ENCODE measurements around the gene ELN. TPM values are rescaled to one million over a fixed set of nuclear protein-coding genes. Genes with fewer than 3 reads are reported as not detected.

Gene ELN
- total RNA-seq, 2 donors from 2014 or later, result 1,484 to 3,836 TPM

DNA sequence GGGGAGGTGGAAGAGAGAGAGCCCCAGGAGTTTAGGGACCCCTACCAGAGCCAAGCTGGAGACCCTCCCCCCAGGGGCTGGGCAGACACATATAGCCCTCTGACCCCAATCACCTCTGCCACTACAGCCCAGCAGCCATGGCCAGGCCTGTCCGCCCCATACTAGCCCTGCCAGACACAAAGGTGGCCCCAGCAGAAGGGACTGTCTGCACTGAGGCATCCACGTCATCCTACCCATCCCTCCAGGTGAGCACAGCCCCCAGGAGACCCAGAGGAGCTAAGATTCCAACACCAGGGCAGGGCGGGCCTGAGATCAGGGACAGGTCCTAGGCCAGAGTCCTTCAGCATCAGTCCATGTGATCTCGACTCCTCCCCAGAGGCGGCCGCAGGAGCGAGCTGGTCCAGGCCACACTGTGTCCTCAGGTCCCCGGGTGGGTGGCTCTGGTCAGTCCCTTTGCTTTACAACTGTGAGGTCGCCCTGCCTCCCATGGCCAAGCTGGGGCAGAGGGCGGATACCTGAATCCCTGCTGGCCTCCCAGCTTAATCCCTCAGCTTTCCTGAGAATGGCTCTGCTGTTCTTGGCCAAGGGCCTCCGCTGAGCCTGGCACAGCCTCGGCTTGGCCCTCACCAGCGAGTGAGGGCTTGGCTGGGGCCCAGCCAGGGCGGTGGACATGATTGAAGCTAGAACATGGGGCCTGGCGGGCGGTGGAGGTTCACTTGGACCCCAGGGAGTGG lies 14.3 kb upstream of the ELN start:
- Histone ChIP-seq H3K27ac (peak overlapping the region; percentile 95 to 96), H3K36me3 (no peaks in the 10 kb centered on the region), H3K4me1 (ENCODE audit: control insufficient read depth in 1 of 2, low read depth in 2 of 2) (peaks cover 32 to 74% of the 10 kb centered on the region in 2 donors), H3K27me3 (replicated peaks; ENCODE audit: insufficient read depth) (no peaks in the 10 kb centered on the region), H3K4me3 (no peak overlapping the region), H3K9me3 (no peaks in the 10 kb centered on the region)
- TF ChIP-seq, protein P1, sequence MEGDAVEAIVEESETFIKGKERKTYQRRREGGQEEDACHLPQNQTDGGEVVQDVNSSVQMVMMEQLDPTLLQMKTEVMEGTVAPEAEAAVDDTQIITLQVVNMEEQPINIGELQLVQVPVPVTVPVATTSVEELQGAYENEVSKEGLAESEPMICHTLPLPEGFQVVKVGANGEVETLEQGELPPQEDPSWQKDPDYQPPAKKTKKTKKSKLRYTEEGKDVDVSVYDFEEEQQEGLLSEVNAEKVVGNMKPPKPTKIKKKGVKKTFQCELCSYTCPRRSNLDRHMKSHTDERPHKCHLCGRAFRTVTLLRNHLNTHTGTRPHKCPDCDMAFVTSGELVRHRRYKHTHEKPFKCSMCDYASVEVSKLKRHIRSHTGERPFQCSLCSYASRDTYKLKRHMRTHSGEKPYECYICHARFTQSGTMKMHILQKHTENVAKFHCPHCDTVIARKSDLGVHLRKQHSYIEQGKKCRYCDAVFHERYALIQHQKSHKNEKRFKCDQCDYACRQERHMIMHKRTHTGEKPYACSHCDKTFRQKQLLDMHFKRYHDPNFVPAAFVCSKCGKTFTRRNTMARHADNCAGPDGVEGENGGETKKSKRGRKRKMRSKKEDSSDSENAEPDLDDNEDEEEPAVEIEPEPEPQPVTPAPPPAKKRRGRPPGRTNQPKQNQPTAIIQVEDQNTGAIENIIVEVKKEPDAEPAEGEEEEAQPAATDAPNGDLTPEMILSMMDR (IDR thresholded peaks at IDR 0.05), result no peak
- DNase-seq (ENCODE audit: low spot score) (peak; percentile 73), ATAC-seq (ENCODE audit: insufficient number of reproducible peaks, low FRiP score, low read depth) (peak; percentile 42)

DNA sequence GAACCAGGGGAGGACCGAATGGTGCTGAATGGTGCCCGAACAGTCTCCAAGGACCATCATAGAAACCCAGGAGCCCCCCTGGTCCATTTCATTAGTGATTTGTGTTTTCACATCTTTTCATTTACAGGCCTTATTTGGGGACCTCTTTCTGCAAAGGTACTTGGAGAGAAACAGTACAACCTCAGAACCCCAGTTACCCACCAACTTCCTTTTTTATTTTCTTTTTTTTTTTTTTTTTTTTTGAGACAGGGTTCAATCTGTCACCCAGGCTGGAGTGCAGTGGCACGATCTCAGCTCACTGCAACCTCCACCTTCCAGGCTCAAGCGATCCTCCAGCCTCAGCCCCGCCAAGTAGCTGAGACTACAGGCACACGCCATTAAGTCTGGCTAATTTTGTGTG lies 13.0 kb upstream of the ELN start:
- TF ChIP-seq, protein P1 (IDR thresholded peaks at IDR 0.05), result no peak
- ATAC-seq (ENCODE audit: insufficient number of reproducible peaks, low FRiP score, low read depth) (no peak), DNase-seq (ENCODE audit: low spot score) (no peak)
- peak overlapping the region; percentile 95 to 96 for H3K27ac ChIP-seq
- no peaks in the 10 kb centered on the region for H3K27me3 ChIP-seq (replicated peaks; ENCODE audit: insufficient read depth)
- peaks cover 30 to 65% of the 10 kb centered on the region in 2 donors for H3K4me1 ChIP-seq (ENCODE audit: control insufficient read depth in 1 of 2, low read depth in 2 of 2)
- H3K4me3 ChIP-seq, result no peak overlapping the region
- H3K36me3 ChIP-seq, result no peaks in the 10 kb centered on the region
- H3K9me3 ChIP-seq, result no peaks in the 10 kb centered on the region

DNA sequence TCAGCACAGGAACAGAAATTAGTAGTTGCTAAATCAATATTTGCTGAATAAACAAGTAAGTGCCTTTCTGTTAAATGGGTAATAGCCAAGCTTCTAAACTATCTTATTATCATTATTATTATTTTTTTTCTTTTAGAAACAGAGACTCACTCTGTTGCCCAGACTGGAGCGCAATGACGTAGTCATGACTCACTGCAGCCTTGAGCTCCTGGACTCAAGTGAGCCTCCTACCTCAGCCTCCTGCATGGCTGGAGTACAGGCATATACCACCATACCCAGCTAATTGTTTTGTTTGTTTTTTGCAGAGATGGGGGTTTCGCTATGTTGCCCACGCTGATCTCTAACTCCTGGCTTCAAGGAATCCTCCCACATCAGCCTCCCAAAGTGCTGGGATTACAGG lies 12.3 kb upstream of the ELN start:
- Histone ChIP-seq H3K4me3 (no peak overlapping the region), H3K27me3 (replicated peaks; ENCODE audit: insufficient read depth) (no peaks in the 10 kb centered on the region), H3K9me3 (no peaks in the 10 kb centered on the region), H3K27ac (peak overlapping the region; percentile 95 to 96), H3K36me3 (no peaks in the 10 kb centered on the region), H3K4me1 (ENCODE audit: control insufficient read depth in 1 of 2, low read depth in 2 of 2) (peaks cover 24 to 64% of the 10 kb centered on the region in 2 donors)
- TF ChIP-seq, protein P1 (IDR thresholded peaks at IDR 0.05), result no peak
- ATAC-seq (ENCODE audit: insufficient number of reproducible peaks, low FRiP score, low read depth) (no peak), DNase-seq (ENCODE audit: low spot score) (no peak)

DNA sequence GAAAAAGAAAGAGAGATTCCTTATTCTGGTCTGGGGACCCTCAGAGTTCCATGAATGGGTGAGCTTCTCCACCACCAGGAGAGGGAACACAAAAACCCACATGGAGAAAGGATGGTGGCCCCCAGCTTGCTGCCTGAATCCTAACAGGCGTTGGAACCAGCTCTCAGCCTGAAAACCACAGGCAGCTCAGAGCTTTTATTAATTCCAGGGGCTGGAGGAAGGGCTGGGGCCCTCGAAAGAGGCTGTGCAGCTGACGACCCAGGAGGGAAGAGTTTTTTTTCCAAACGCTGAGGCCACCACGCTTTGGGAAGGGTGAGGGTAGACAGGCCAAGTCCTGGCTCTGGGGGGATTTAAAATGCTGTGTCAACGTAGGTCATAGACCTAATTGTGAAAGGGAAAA lies 10.8 kb upstream of the ELN start:
- DNase-seq (ENCODE audit: low spot score) (no peak), ATAC-seq (ENCODE audit: insufficient number of reproducible peaks, low FRiP score, low read depth) (no peak)
- H3K36me3 ChIP-seq, result no peaks in the 10 kb centered on the region
- H3K27ac ChIP-seq, result peak overlapping the region; percentile 70 to 72
- TF ChIP-seq, protein P1 (IDR thresholded peaks at IDR 0.05), result no peak
- no peaks in the 10 kb centered on the region for H3K9me3 ChIP-seq
- H3K4me1 ChIP-seq (ENCODE audit: control insufficient read depth in 1 of 2, low read depth in 2 of 2), result peaks cover 22 to 62% of the 10 kb centered on the region in 2 donors
- no peak overlapping the region for H3K4me3 ChIP-seq
- H3K27me3 ChIP-seq (replicated peaks; ENCODE audit: insufficient read depth), result no peaks in the 10 kb centered on the region

DNA sequence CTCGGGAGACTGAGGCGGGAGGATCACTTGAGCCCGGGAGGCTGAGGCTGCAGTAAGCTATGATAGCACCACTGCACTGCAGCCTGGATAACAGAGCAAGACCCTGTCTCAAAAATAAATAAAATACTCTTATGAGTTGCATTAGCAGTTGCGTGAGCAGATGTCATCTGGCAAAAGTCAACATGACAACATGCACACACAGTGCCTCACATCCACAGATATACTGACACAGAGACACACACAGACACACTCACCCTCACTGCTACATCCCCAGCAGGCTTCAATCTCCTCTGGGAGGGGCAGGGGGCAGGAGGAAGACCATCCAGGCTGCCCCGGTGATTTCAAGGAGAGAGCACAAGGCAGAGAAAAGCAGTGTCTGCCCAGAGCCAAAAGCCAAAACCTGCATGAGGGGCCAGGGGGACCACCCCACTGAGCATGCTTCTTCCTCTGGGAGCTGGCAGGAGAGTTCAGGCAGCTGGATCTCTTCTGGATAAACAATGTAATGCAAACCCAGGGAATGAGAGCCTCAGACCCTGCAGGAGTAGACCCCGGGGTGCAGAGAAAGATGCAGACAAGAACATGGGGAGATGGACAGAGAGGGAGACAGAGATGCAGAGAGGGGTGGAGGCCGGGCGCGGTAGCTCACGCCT lies 9.6 kb upstream of the ELN start:
- ATAC-seq (ENCODE audit: insufficient number of reproducible peaks, low FRiP score, low read depth) (no peak), DNase-seq (ENCODE audit: low spot score) (no peak)
- H3K4me3 ChIP-seq, result no peak overlapping the region
- H3K27ac ChIP-seq, result peak overlapping the region in 1 of 2 donors; percentile 72
- H3K9me3 ChIP-seq, result no peaks in the 10 kb centered on the region
- TF ChIP-seq, protein P1 (IDR thresholded peaks at IDR 0.05), result no peak
- H3K4me1 ChIP-seq (ENCODE audit: control insufficient read depth in 1 of 2, low read depth in 2 of 2), result peaks cover 23 to 59% of the 10 kb centered on the region in 2 donors
- no peaks in the 10 kb centered on the region for H3K27me3 ChIP-seq (replicated peaks; ENCODE audit: insufficient read depth)
- H3K36me3 ChIP-seq, result no peaks in the 10 kb centered on the region

All from thoracic aorta (tissue), 2 donors.